ENCODE measurements around the gene RPS6KA3. TPM values are rescaled to one million over a fixed set of nuclear protein-coding genes. Genes with fewer than 3 reads are reported as not detected.
"Not testable (repeated sequence)": the region's sequence is repeated elsewhere in the genome, so short reads cannot be mapped to it uniquely, and the experiment has no call there.

RPS6KA3 gene
- total RNA-seq, 1 experiment from 2014 or later: 31.9 TPM

DNA sequence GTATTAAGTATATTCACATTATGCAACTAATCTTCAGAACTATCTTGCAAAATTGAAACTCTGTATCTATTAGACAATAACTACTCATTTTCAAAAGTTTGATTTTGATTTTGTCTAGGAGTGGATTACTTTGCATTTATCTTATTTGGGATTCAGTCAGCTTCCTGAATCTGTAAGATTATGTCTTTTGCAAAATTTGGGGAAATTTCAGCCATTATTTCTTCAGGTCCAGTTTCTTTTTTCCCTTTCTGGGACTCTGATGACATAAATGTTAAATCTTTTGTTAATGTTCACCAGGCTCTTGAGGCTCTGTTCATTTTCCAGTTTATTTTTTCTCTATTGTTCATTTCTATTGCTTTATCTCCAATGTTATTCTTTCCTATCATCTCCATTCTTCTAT lies 15.0 kb downstream of the RPS6KA3 start:
- no peak for DNase-seq (ENCODE audit: unreplicated experiment)
- BruUV-seq (replicated peaks): no TSS peak
- H3K4me3 Mint-ChIP-seq (ENCODE audit: unreplicated experiment): no peak overlapping the region

DNA sequence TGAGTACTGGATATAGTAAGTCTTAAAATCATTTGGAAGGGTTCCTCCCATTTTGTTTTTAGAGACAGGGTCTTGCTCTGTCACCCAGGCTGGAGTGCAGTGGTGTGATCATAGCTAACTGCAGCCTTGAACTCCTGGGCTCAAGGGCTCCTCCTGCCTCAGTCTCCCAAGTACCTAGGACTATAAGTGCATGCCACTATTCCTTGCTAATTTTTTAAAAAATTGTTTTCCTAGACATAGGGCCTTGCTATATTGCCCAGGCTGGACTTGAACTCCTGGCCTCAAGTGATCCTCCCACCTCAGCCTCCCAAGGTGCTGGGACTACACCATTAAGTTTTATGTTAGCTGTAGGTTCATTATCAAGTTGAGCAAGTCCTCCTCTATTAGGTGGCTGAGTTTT lies 16.6 kb downstream of the RPS6KA3 start:
- intact Hi-C loops (cut with micrococcal nuclease): loop anchor here (5.0 to 10.0 kb wide), 2 partner anchors 272 to 345 kb away; no protein-coding TSS in a partner anchor
- not testable (repeated sequence) for H3K27ac Mint-ChIP-seq (ENCODE audit: low read depth, unreplicated experiment); BruUV-seq (replicated peaks)

More for the DNA sequence above, 15.0 kb downstream of the RPS6KA3 start:
- Mint-ChIP-seq H3K27me3 (ENCODE audit: insufficient read depth, unreplicated experiment) (peaks cover 42% of the 10 kb centered on the region), H3K4me1 (ENCODE audit: insufficient read depth, unreplicated experiment) (no peaks in the 10 kb centered on the region), H3K27ac (ENCODE audit: low read depth, unreplicated experiment) (no peak overlapping the region), H3K9me3 (ENCODE audit: unreplicated experiment) (no peaks in the 10 kb centered on the region), H3K36me3 (ENCODE audit: insufficient read depth, unreplicated experiment) (peaks cover 11% of the 10 kb centered on the region)
- ChIA-PET POLR2A (no interaction called here), CTCF (interaction anchor here (0.6 to 1.1 kb wide), 3 partner anchors 13 to 1126 kb away, joined by 3 to 4 read pairs (median 3); no protein-coding TSS in a partner anchor)
- no peak for TF ChIP-seq CTCF (IDR thresholded peaks at IDR 0.05; ENCODE audit: unreplicated experiment)
- intact Hi-C loops (cut with micrococcal nuclease): loop anchor here (5.0 to 10.0 kb wide), 2 partner anchors 271 to 347 kb away; no protein-coding TSS in a partner anchor

GRCh38 chrX:20248592-20249192 lies 18.0 kb downstream of the RPS6KA3 start:
- BruUV-seq (replicated peaks): no TSS peak
- ChIA-PET POLR2A (no interaction called here), CTCF (interaction anchor here (0.6 kb wide), 1 partner anchor 195 kb away, joined by 3 read pairs; no protein-coding TSS in a partner anchor)
- Mint-ChIP-seq H3K27ac (ENCODE audit: low read depth, unreplicated experiment) (no peak overlapping the region), H3K4me3 (ENCODE audit: unreplicated experiment) (no peak overlapping the region), H3K36me3 (ENCODE audit: insufficient read depth, unreplicated experiment) (peaks cover 11% of the 10 kb centered on the region), H3K9me3 (ENCODE audit: unreplicated experiment) (no peaks in the 10 kb centered on the region), H3K27me3 (ENCODE audit: insufficient read depth, unreplicated experiment) (peaks cover 54% of the 10 kb centered on the region), H3K4me1 (ENCODE audit: insufficient read depth, unreplicated experiment) (no peaks in the 10 kb centered on the region)
- DNase-seq (ENCODE audit: unreplicated experiment): no peak
- TF ChIP-seq CTCF (IDR thresholded peaks at IDR 0.05; ENCODE audit: unreplicated experiment): no peak
- intact Hi-C loops (cut with micrococcal nuclease): no loop called here

More for the DNA sequence above, 16.6 kb downstream of the RPS6KA3 start:
- H3K4me3 Mint-ChIP-seq (ENCODE audit: unreplicated experiment); H3K9me3 Mint-ChIP-seq (ENCODE audit: unreplicated experiment); H3K4me1 Mint-ChIP-seq (ENCODE audit: insufficient read depth, unreplicated experiment); DNase-seq (ENCODE audit: unreplicated experiment): not testable (repeated sequence)
- POLR2A ChIA-PET: interaction anchor here (0.6 kb wide), 1 partner anchor 23 kb away, joined by 3 read pairs; no protein-coding TSS in a partner anchor
- CTCF ChIA-PET: interaction anchor here (0.7 to 0.9 kb wide), 2 partner anchors 10 to 83 kb away, joined by 3 to 4 read pairs; no protein-coding TSS in a partner anchor
- Mint-ChIP-seq H3K36me3 (ENCODE audit: insufficient read depth, unreplicated experiment) (peaks cover 11% of the 10 kb centered on the region), H3K27me3 (ENCODE audit: insufficient read depth, unreplicated experiment) (peaks cover 54% of the 10 kb centered on the region)

DNA sequence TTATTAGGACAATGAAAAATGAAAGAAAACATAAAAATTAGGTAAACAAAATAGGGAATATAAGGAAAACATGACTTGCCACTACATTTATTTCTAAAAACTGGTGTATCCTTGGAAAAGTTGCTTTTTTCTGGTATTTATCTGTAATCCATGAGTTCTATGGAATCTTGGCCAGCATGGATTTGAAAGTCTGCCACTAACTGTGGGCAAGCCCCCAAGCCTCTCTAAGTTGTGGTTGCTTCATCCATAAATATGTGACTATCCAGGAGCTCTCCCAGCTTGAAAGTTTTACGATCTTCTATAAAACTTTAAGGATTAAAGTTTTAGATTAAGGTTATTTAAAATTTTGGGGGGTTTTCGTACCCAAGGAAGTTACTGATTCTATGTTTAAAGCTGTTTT lies 21.8 kb downstream of the RPS6KA3 start:
- no peak for TF ChIP-seq CTCF (IDR thresholded peaks at IDR 0.05; ENCODE audit: unreplicated experiment)
- no peaks in the 10 kb centered on the region for H3K9me3 Mint-ChIP-seq (ENCODE audit: unreplicated experiment)
- ChIA-PET POLR2A (interaction anchor here (0.8 kb wide), 1 partner anchor 17 kb away, joined by 3 read pairs; no protein-coding TSS in a partner anchor), CTCF (interaction anchor here (0.6 kb wide), 1 partner anchor 116 kb away, joined by 5 read pairs; no protein-coding TSS in a partner anchor)
- no peak overlapping the region for H3K27ac Mint-ChIP-seq (ENCODE audit: low read depth, unreplicated experiment)
- H3K27me3 Mint-ChIP-seq (ENCODE audit: insufficient read depth, unreplicated experiment): peaks cover 41% of the 10 kb centered on the region
- no TSS peak for BruUV-seq (replicated peaks)
- DNase-seq (ENCODE audit: unreplicated experiment): no peak
- intact Hi-C loops (cut with micrococcal nuclease): no loop called here
- no peaks in the 10 kb centered on the region for H3K4me1 Mint-ChIP-seq (ENCODE audit: insufficient read depth, unreplicated experiment)
- H3K4me3 Mint-ChIP-seq (ENCODE audit: unreplicated experiment): no peak overlapping the region
- no peaks in the 10 kb centered on the region for H3K36me3 Mint-ChIP-seq (ENCODE audit: insufficient read depth, unreplicated experiment)

All from MCF 10A (cell line).